ENCODE results near the gene SZT2. TPM values are rescaled to one million over a fixed set of nuclear protein-coding genes. Genes with fewer than 3 reads are reported as not detected.

Gene SZT2
- total RNA-seq, 2 donors from 2014 or later = 34.8 to 50.5 TPM

DNA sequence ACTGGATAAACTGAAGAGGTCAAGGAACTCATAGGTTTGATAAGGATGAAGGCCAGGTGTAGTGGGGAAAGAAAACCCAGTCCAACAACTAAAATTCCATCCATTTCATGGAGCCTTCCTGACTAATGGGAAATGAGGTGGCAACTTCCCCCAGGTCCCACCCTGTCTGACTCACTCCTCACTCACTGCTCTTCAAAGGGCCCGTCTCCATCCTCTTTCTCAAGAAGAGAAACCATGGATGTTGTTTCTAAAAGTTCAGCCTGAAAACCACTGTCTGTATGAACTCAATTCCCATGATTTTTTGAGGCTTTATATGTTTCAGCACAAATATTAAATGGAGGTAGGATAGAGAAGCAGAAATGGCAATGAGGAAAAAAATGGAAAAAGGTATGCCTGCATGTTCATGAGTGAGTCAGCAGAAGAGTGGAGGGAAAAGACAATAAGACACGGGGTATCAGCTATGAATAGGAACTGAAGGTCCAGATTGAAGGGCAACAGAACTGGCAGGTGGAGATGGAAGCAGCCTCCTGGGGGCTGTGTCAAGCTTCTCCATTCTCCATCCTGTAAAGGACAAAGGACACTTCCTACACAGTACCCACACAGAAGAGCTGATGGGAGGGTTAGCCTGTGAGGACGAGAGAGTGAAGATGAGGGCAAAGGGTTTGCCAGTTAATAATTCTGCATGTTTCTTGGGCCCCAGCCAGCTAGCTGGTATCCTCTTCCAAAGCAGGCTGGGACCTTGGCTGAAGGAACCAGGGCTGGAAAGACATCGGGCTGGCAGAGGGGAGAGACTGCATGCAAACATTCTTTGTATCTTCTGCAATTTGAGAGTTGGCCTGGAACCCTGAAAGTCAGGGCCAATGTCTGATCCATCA is 16.4 kb upstream of the SZT2 start:
- intact Hi-C loops (cut with DNase I) = no loop called here
- H3K9me3 ChIP-seq = no peaks in the 10 kb centered on the region
- DNase-seq = no peak
- no peak overlapping the region for H3K9ac ChIP-seq (ENCODE audit: low read depth in 2 of 2, low read length in 2 of 2)
- TF ChIP-seq, protein P1, sequence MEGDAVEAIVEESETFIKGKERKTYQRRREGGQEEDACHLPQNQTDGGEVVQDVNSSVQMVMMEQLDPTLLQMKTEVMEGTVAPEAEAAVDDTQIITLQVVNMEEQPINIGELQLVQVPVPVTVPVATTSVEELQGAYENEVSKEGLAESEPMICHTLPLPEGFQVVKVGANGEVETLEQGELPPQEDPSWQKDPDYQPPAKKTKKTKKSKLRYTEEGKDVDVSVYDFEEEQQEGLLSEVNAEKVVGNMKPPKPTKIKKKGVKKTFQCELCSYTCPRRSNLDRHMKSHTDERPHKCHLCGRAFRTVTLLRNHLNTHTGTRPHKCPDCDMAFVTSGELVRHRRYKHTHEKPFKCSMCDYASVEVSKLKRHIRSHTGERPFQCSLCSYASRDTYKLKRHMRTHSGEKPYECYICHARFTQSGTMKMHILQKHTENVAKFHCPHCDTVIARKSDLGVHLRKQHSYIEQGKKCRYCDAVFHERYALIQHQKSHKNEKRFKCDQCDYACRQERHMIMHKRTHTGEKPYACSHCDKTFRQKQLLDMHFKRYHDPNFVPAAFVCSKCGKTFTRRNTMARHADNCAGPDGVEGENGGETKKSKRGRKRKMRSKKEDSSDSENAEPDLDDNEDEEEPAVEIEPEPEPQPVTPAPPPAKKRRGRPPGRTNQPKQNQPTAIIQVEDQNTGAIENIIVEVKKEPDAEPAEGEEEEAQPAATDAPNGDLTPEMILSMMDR (IDR thresholded peaks at IDR 0.05) = no peak
- no peaks in the 10 kb centered on the region for H3K27me3 ChIP-seq
- H3K36me3 ChIP-seq = no peaks in the 10 kb centered on the region
- no peak overlapping the region for H3K27ac ChIP-seq
- no peak overlapping the region for H3K4me3 ChIP-seq
- H3K4me1 ChIP-seq = no peaks in the 10 kb centered on the region

DNA sequence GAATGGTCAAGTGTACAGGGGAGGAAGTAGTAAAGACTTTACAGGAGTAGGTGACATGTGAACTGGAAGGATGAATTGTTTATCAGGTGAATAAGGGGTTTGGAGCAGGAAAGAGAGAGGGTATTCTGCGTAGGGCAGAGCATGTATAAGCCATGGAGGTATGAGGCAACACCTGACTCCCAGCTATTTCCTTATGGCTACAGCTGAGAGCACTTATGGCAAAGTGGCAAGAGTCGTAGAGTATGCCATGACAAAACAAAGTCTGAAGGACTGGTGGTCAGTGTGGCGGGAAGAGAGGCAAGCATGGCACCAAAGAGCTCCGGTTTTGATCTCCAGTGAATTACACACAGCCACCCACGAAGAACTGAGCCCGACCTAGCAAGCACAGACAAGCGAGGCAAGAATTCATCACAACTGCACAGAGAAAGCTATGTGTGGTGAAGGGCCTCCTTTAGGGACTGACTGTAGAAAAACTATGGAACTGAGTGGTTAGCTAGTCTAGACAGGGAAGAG is 12.9 kb upstream of the SZT2 start:
- Histone ChIP-seq H3K4me1 (no peaks in the 10 kb centered on the region), H3K27ac (no peak overlapping the region), H3K27me3 (no peaks in the 10 kb centered on the region), H3K9ac (ENCODE audit: low read depth in 2 of 2, low read length in 2 of 2) (no peak overlapping the region), H3K36me3 (no peaks in the 10 kb centered on the region), H3K4me3 (no peak overlapping the region), H3K9me3 (no peaks in the 10 kb centered on the region)
- DNase-seq = no peak
- intact Hi-C loops (cut with DNase I) = no loop called here
- TF ChIP-seq, protein P1 (IDR thresholded peaks at IDR 0.05) = no peak

DNA sequence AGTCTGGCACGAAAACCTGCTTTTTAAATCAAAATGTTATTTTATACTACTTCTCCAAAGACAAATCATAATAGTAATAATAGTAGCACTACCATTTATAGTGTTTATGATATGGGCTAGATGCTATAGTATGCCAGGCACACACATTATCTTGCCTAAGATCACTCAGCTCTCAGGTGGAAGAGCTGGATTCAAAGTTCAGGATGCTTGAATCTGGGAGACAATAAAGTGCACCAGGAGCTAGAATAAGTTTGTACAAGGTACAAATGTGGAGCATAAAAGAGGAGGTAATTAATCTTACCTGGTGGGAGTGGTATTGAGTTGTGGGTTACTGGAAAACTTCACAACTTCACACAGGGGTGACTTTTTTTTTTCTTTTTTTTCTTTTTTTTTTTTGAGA is 11.9 kb upstream of the SZT2 start:
- TF ChIP-seq, protein P1 (IDR thresholded peaks at IDR 0.05) = no peak
- no peak overlapping the region for H3K27ac ChIP-seq
- DNase-seq = no peak

DNA sequence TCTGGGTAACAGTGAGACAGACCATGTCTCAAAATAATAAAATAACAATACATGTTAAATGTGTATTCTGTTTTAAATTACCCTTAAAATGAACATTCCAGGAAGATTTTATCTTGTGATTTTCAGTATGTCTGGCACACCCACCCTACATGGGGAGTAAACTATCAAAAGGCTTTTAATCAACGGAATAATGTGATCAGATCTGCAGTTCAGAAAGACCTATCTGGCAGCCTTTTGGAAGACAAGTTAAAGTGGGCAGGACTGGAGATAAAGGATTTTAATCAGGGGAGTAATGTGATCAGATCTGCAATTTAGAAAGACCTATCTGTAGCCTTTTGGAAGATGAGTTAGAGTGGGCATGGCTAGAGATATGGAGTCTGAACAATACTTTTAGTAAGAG is 10.2 kb upstream of the SZT2 start:
- Histone ChIP-seq H3K9ac (ENCODE audit: low read depth in 2 of 2, low read length in 2 of 2) (no peak overlapping the region), H3K27ac (no peak overlapping the region), H3K4me1 (no peaks in the 10 kb centered on the region), H3K9me3 (no peaks in the 10 kb centered on the region), H3K27me3 (no peaks in the 10 kb centered on the region), H3K4me3 (no peak overlapping the region), H3K36me3 (no peaks in the 10 kb centered on the region)
- intact Hi-C loops (cut with DNase I) = no loop called here
- TF ChIP-seq, protein P1 (IDR thresholded peaks at IDR 0.05) = no peak
- no peak for DNase-seq

More for the DNA sequence above, 11.9 kb upstream of the SZT2 start:
- Histone ChIP-seq H3K4me3 (no peak overlapping the region), H3K9ac (ENCODE audit: low read depth in 2 of 2, low read length in 2 of 2) (no peak overlapping the region), H3K9me3 (no peaks in the 10 kb centered on the region), H3K4me1 (no peaks in the 10 kb centered on the region), H3K27me3 (no peaks in the 10 kb centered on the region), H3K36me3 (no peaks in the 10 kb centered on the region)
- intact Hi-C loops (cut with DNase I) = no loop called here

DNA sequence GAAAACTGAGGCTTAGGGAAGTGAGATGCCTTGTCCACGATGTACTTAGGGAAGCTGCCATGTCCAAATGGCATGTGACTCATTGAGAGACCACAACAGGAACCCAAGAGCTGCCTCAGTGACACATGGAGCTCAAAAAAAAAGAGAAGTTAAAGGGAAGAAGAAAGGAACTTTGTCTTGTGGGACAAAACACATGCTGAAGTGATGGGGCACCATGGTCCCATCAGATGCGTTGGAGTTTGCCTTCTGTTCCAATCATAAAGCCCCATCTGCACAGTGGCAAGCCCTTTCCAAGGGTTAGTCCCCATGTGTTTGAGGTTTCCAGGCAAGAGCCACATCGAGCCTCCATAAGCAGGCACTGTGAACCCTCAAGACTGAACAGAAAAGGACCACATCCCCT is 8.1 kb upstream of the SZT2 start:
- no peak overlapping the region for H3K27ac ChIP-seq
- no peaks in the 10 kb centered on the region for H3K4me1 ChIP-seq
- H3K9ac ChIP-seq (ENCODE audit: low read depth in 2 of 2, low read length in 2 of 2) = no peak overlapping the region
- no peak overlapping the region for H3K4me3 ChIP-seq
- no peaks in the 10 kb centered on the region for H3K27me3 ChIP-seq
- DNase-seq = no peak
- TF ChIP-seq, protein P1 (IDR thresholded peaks at IDR 0.05) = no peak
- intact Hi-C loops (cut with DNase I) = no loop called here
- H3K36me3 ChIP-seq = peaks cover 5% of the 10 kb centered on the region
- no peaks in the 10 kb centered on the region for H3K9me3 ChIP-seq

Measured in colonic mucosa (tissue), 4 donors.